Measurements from ENCODE around the gene MDFIC. TPM values are rescaled to one million over a fixed set of nuclear protein-coding genes. Genes with fewer than 3 reads are reported as not detected.

Gene MDFIC
- total and polyA plus RNA-seq, 9 donors = 10.6 to 30.0 (median 17.9) TPM

GRCh38 chr7:114943953-114944744, 22.3 kb downstream of the MDFIC start:
- H3K4me1 ChIP-seq (ENCODE audit: insufficient read depth) = peaks cover 5% of the 10 kb centered on the region
- TF ChIP-seq CTCF (IDR thresholded peaks at IDR 0.05) (no peak), EP300 (IDR thresholded peaks at IDR 0.05) (no peak), POLR2A (IDR thresholded peaks at IDR 0.05) (no peak)
- H3K36me3 ChIP-seq = no peaks in the 10 kb centered on the region
- no peaks in the 10 kb centered on the region for H3K9me3 ChIP-seq
- H3K27ac ChIP-seq = peak overlapping the region; percentile 35 to 51
- no peaks in the 10 kb centered on the region for H3K27me3 ChIP-seq
- no peak overlapping the region for H3K4me3 ChIP-seq
- DNase-seq = no peak
- intact Hi-C loops (cut with DNase I) = no loop called here
- WGBS, 3 donors = 63 to 65% (median 65%) methylated on average over 3 of the region's 3 CpGs

- no peaks in the 10 kb centered on the region for H3K9me3 ChIP-seq
- H3K27me3 ChIP-seq = no peaks in the 10 kb centered on the region
- peak; percentile 69 to 81 (median 73) for DNase-seq
- 23 to 34% (median 24%) methylated on average over 19 of the region's 19 CpGs for WGBS, 3 donors
- H3K4me1 ChIP-seq (ENCODE audit: insufficient read depth) = peaks cover 5% of the 10 kb centered on the region
- H3K4me3 ChIP-seq = peak overlapping the region; percentile 30
- intact Hi-C loops (cut with DNase I) = no loop called here
- peak overlapping the region; percentile 35 to 51 for H3K27ac ChIP-seq
- TF ChIP-seq CTCF (IDR thresholded peaks at IDR 0.05) (no peak), EP300 (IDR thresholded peaks at IDR 0.05) (no peak), POLR2A (IDR thresholded peaks at IDR 0.05) (no peak)
- no peaks in the 10 kb centered on the region for H3K36me3 ChIP-seq
Observed at GRCh38 chr7:114944745-114945625, 23.1 kb downstream of the MDFIC start.

GRCh38 chr7:114949231-114949630, 27.3 kb downstream of the MDFIC start:
- Histone ChIP-seq H3K27ac (no peak overlapping the region), H3K4me1 (ENCODE audit: insufficient read depth) (peaks cover 5% of the 10 kb centered on the region), H3K9me3 (no peaks in the 10 kb centered on the region), H3K27me3 (no peaks in the 10 kb centered on the region), H3K36me3 (no peaks in the 10 kb centered on the region), H3K4me3 (no peak overlapping the region)
- TF ChIP-seq EP300 (IDR thresholded peaks at IDR 0.05) (no peak), POLR2A (IDR thresholded peaks at IDR 0.05) (no peak), CTCF (IDR thresholded peaks at IDR 0.05) (no peak)
- 58 to 79% (median 74%) methylated on average over 1 of the region's 1 CpG for WGBS, 3 donors
- DNase-seq = no peak
- intact Hi-C loops (cut with DNase I) = no loop called here

- 80 to 97% (median 97%) methylated on average over 3 of the region's 3 CpGs for WGBS, 3 donors
- Histone ChIP-seq H3K9me3 (no peaks in the 10 kb centered on the region), H3K4me3 (no peak overlapping the region), H3K27me3 (no peaks in the 10 kb centered on the region), H3K36me3 (no peaks in the 10 kb centered on the region), H3K4me1 (ENCODE audit: insufficient read depth) (no peaks in the 10 kb centered on the region), H3K27ac (no peak overlapping the region)
- intact Hi-C loops (cut with DNase I) = no loop called here
- DNase-seq = no peak
- no peak for TF ChIP-seq POLR2A (IDR thresholded peaks at IDR 0.05)
- no peak for TF ChIP-seq CTCF (IDR thresholded peaks at IDR 0.05)
- TF ChIP-seq EP300 (IDR thresholded peaks at IDR 0.05) = no peak
Observed at GRCh38 chr7:114952296-114952695, 30.4 kb downstream of the MDFIC start.
